Right ventricle myocardium inferior (tissue), 1 donor: ENCODE results near the gene PLPPR1. TPM values are rescaled to one million over a fixed set of nuclear protein-coding genes. Genes with fewer than 3 reads are reported as not detected.

Source experiments
- ATAC-seq: fragments of 200-7000 bp; cut with Tn5 transposase; one replicate; pipeline ENCODE4 v1.9.1; 2020; ENCODE audit warnings: mild to moderate bottlenecking, moderate library complexity
- DNase-seq: peaks from one replicate; pipeline ENCODE4 v3.0.0; 2021; ENCODE audit errors: missing footprints
- intact Hi-C: fragments of 100-400 bp; cut with DNase I; formaldehyde crosslinking; loops from one replicate; pipeline ENCODE4 v1.11.0; 2022
- long read RNA-seq: library from polyadenylated mRNA; unstranded; transcript quantifications from one replicate; pipeline ENCODE4 v2.0.0, GENCODE V29; 2021
- total RNA-seq: library from RNA; stranded (reverse); fragmentation: NEBNext Ultra II Directional; extraction: Animal tissue kit (Norgen Biotek cat#: 25700); gene quantifications from one replicate; pipeline ENCODE4 v1.2.1, GENCODE V29; 2021
- donor health status: DM: no; HTN: yes; CAD: no; lungs with severe emphysema.

The PLPPR1 gene
- total RNA-seq, result not detected
- long read RNA-seq, result 0 reads

DNA sequence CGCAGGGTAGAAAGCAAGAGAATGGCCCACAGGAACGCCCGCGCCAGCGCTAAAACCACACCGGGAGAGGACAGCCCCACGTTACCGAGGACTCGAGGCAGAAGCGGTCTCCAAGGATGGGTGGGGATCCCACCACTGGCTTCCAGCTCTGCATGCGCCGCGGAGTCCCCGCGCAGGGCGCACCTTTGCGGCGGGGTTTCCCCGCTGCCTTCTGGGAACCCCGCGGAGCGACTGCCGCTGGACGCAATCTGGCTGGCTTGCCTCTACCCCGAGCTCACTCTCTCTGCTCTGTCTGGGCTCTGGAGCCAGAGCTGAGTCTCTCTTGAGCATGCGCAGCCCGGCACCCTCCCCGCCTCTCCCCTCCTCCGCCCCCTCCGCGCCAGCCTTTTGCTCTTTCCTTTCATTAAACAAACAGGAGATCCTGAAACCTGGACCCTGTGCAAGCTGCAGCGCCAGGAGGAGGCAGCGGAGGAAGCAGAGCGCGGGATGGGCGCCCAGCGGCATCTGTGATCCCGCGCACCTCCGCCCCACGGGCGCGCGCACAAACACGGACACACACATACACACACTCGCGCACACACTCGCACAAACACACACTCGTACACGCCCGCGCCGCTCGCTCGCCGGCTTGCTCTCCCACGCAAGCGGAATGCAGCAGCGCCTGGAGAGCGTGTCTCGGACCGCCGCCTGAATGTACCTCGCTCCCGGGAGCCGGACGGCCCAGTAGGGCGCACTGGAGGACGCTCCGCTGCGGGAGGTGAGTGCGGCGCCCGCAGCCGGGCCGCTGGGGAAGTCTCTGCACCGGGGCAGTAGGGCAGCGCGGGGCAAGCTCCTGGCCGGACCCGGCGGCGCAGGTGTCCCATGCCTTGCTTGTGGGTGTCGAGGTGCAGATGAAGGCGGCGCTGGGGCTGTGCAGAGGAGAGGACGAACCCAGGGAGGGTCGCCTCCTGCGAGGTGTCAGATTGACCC, at the start of gene PLPPR1:
PLPPR1 (plus strand) TSS at position 382 of the 969 bp plus-strand sequence.
- ATAC-seq, result peak; percentile 59
- peak; percentile 49 for DNase-seq
- intact Hi-C loops, result no loop called here

DNA sequence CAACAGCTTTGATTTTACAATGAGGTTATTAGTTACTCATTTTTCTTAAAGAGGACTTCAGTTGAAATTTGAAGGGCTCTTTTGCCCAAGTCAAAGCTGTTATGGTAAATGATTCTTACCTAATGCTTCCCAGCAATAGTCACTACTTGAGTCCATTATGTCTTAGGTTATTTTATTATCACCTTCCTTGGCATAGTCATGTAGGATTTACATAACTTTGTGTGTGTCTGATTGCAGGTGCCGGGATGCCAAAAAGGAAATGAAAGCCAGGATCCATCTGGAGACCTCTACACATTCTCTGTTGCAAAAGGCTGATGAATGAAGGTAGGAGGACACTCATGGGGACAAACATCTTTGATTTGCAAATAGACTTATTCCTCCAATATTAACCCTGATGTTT, 38.8 kb upstream of the PLPPR1 start:
- ATAC-seq (no peak), DNase-seq (no peak)
- intact Hi-C loops, result no loop called here

DNA sequence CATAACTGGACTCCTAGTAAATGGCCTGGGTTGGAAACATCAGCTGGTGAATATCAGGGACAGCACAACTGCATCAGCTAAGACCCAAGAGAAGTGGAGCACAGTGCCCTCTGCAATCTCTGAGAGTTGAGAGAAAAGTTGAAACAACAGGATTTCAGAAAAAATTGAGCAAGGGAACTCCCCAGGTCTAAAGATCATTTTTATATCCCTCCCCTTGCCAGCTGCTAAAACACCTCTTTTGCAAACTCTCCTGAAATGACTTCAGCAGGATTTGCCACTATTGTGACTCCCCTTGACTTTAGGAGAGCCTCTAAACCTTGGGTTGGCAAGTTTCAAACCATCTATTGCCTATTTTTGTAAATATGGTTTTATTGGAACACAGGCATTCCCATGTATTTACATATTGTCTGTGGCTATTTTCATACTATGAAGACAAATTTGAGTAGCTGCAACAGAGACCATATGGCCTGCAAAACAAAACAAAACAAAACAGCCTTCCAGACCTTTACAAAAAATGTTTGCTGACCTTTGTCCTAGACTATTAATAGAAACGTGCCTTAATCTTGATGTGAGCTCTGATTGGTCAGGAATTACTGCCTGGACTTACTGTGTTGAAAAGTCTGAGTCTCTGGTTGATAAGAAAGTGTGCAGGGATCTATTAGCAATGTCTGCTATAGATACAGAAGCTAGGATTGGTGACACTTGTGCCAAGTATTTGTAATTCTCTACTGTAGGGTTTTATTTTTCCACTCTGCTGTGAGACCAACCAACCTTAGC, 37.7 kb upstream of the PLPPR1 start:
- ATAC-seq (no peak), DNase-seq (no peak)
- intact Hi-C loops, result no loop called here

DNA sequence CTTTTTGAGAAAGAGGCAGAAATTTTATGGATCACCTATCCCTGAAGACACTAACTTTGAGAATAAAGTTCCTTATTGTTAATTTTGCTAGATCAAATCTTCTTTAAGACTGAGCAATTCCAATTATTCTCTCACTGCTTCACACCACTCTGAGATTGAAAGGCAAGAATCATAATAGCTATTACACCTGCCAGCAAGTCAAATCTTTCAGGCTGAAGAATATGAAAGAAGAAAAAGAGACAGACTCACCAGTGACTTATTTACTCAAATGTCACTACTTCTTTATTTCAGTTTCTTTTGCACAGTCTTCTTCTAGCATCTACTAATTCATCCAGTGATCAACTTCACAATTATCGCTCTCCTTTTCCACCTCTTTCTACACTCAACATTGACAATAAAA, 35.9 kb upstream of the PLPPR1 start:
- no peak for ATAC-seq
- intact Hi-C loops, result no loop called here
- no peak for DNase-seq

DNA sequence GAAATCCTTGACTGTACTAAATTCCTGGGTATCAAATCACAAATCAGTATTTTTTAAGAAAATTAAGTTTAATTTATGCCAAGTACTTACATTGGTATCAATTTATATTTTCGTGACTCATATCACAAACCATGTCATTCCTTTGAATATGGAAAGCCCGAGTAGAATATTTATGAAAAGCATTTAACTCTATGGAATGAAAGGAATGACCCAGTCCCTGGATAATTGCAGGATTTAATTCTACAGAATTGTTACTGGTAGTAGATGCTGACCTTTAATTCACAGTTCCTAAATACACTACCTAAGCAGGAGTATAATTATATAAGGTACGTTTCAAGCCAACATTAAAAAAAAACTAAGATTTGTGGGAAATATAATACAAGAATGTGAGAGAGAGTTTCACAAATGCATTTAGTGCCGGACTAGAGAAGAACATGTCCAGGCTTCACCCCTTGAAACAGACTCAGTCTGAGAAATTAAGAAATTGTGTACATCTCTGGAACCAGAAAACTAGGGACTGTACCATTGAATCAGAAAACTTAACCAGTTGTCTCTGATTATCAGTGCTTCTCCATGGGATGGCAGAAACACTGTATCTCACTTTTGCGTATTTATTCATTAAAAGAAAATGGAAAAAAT, 28.5 kb upstream of the PLPPR1 start:
- DNase-seq (no peak), ATAC-seq (no peak)
- intact Hi-C loops, result no loop called here

DNA sequence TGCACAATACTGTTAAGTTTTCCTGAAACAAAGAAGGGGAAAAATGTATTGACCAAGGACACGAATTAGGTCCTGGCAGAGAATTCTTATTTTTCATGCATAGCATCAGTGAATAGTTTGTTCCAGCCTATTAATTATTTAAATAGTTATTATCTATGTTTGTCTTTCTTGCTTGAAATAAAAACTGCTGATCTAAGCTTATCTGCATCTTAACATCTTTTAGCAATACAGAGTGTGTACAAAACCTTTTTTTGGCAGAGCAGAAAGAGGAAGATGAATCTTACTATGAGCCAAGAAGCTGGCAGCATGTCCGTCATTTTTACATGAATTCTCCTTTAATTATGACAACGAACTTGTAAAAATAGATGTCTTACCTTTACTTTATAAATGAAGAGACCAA, 23.3 kb upstream of the PLPPR1 start:
- intact Hi-C loops, result no loop called here
- DNase-seq (no peak), ATAC-seq (no peak)

DNA sequence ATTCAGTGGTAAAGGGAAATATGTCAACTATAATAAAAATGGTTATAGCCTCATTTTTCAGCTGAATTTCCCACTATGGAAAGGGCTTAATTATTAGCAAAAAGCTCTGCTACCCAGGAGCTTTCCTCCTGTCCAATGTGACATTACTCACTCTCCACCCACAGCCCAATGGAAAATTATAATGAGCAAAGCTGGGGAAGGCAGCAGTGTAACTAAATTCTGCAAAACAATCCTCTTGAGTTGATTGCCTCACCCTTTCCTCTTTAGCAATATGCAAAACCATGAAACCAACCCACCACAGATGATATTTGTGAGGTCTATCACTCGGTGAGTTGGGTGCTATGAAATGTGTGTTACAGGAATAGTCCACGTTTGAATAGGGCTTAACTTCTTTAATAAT, 14.0 kb upstream of the PLPPR1 start:
- DNase-seq (no peak), ATAC-seq (no peak)
- intact Hi-C loops, result no loop called here

DNA sequence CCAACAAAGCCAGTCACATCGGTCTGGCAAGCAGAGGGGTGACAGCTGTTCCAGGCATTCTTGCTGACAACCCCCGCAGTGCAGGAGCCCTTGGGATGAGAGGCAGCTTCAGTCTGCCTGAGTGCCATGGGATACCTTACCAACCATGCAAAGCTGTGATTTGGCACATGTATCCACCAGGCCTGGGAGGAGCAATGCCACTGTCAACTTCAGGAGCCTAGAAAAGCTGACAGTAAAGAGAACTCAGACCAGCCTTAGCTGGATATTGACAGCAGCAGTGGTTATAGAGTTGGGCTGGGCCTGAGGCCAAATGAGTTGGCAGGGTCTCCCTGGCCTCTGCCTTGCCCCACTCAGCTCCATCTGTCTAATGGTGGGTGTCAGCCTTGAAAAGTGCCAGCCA, 10.1 kb upstream of the PLPPR1 start:
- ATAC-seq (no peak), DNase-seq (peak; percentile 50)

DNA sequence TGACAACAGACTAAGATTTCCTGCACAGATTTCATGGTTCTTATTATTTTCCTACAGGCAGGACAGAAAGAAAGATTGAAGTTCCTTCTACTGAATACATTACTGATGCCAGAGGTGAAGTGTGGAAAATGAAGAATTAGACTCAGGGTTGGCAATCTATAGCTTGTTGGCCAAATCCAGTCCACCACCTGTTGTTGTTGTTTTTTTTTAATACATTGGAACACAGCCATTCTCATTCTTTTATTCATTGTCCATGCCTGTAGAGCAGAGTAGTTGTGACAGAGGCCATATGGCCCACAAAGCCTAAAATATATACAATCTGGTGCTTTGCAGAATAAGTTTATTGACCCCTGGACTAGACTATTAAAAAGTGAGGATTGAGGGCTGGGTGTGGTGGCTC, 5.8 kb upstream of the PLPPR1 start:
- ATAC-seq (no peak), DNase-seq (no peak)
- intact Hi-C loops, result no loop called here

More for the DNA sequence above, 10.1 kb upstream of the PLPPR1 start:
- intact Hi-C loops, result no loop called here

DNA sequence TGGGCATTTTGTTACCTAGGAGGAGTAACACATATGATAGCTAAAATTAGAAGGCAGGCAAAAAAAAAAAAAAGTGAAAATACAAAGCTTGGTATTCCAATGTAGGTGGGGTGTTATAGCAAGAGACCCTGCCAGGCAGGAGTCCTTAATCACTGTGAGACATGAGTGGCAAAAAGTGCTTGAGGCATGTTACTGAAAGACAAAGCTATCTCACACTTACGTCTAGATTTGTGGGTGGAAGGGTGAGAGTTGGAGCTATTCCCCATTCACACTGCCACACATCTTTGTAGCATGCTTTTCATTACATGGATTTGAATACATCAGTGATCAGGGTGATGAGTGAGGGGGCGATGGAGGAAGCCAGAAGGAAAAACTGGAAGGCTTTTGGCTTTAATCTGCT, 2.6 kb upstream of the PLPPR1 start:
- ATAC-seq (no peak), DNase-seq (no peak)
- intact Hi-C loops, result no loop called here

DNA sequence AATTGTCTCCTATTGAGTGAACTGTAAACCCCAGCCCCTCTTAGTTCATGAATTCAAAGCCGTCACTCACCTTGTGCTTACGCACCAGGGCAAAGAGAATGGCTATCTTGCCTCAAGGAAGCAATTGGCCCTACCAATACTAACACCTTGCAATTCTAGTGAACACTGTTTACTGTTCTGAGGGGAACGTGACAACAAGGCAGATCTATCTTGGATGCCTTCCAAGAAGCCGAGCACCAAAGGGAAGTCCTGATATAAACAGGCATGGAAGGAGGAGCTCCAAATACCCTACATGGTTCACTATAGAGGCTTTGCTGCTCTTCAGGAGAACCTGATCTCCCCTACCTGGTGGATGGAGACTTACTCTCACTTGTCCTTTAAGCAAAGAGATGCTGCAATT, 1.7 kb upstream of the PLPPR1 start:
- ATAC-seq (no peak), DNase-seq (no peak)
- intact Hi-C loops, result no loop called here

DNA sequence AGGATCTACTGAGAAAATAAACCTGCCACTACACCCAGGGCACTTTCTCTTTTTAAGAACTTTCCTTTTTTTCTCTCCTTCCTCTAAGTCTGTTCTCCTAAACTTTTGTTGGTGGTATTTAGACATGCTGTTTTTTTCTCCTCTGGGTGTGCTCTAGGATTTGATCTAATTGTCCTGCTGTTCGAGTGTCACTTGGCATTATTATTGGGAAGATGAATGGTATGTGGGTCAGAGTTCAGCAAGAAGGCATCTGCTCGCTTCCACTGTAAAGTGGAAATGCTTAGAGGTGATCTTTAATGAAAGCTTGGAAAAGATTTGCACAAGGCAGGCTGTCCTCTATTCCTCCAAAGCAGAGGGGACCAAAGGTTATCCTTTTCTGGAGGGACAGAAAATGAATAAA, 1.3 kb upstream of the PLPPR1 start:
- DNase-seq (no peak), ATAC-seq (no peak)
- intact Hi-C loops, result no loop called here

DNA sequence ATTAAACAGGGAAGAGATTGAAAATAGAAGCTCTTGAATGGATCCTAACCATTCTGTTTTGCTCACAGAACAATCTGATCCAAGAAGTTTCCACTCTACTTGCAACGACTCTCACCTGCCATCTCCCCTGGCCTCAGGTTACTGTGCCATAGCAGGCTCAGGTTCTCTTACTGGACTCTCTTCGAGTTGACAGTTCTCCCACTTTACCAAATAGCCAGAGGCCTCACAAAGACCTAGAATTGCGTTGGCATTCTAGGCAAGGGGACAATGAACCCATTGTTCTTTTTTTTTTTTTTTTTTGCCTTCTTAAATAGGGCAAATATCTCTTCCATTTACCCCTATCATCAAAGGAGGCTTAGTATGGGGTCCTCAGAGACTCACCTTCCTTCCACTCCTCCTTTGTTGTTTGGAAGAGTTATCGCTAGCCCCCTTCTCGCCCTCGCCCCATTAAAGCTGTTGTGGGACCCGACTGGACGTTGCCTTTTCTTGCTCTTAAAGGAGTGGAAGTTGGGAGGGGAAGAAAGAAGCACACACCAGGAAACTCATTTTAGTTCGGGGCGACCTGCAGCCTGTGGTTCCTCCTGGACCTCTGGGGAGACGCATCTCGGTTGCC, 688 bp upstream of the PLPPR1 start:
- ATAC-seq (no peak), DNase-seq (peak; percentile 22)
- intact Hi-C loops, result no loop called here

DNA sequence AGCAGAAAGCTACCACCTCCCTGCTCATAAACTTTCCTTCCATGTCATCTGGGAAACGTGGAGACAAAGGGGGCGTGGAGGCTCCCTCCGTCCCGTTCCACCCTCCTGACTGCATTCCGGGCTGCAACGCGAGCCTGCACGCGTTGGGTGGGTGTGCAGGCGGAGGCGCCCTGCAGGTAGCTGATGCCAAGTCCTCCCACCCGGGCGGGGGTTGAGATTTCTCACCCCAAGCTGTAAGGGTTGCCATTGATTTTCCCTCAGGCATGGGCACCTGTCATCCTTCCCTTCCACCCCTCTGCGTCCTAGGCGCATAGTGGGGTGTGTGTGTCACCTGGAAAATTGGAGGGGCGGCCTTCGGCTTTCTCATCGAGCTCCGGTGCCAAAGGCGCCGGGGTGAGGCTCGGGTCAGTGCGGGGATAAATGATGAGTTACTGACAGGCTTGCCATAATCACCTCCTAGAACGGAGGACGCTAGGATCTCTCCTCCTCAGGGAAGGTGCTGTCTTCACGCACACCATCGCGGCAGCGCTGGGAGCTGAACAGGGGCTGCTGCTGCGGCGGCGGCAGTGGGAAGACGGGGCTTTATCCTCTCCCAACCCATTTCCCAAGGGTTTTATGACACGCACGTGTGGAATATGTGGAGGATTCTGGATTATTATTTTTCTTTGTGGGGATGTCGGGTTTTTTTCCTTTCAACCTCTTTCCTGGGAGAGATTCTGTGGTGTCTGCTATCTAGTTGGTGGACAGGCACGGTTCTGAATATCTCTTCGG, 973 bp downstream of the PLPPR1 start:
- ATAC-seq (no peak), DNase-seq (peak; percentile 63)
- intact Hi-C loops, result no loop called here

DNA sequence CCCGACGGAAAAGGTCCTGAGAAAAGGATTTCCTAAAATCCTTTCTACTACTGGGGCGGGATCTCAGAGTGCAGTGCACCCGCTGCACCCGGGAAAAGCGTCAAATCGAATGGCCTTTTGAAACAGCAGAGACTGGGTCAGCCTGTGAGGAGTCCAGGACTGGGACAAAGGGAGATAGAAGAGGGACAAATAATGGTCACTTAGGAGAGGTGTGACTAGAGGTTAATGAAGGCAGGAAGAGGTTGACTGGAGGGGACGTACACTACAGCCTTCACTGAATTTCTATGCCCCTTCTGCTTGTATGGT, 1.5 kb downstream of the PLPPR1 start:
- intact Hi-C loops, result no loop called here
- no peak for ATAC-seq
- no peak for DNase-seq

DNA sequence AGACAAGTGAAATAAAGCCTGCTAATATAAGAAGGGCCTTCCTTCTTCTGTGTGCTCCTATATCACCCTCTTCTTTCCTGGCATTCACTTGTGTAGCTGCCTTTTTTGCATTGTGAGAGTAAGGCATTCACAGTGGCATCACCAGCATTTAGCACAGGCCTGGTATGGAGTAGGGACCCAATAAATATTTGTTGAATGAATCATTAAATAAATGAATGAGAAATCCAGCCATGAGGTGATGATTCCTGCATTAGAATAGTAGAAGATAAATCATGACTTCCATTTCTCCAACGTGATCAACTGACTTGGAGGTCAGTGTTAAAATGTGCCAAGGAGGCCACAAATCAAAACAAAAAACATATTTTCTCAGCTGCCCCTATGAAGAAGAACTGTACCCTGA, 3.9 kb downstream of the PLPPR1 start:
- no peak for ATAC-seq
- DNase-seq, result no peak
- intact Hi-C loops, result no loop called here

DNA sequence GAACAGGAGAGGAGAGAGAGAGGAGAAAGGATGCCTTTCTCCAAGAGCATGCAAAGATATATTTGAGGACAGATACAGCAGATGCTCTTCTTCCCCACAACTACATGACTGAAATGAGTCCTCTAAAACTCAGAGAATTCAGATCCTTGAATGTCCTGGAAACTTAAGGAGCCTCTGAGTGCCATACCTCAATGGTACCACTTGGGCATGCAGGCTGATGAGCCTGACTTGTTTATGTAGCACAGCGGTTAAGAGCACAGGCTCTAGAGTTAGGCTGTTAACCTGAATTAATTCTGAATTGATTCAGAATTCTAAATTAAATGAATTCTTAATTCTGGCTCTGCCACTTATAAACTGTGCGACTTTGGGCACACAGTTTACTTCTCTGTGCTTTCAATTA, 5.7 kb downstream of the PLPPR1 start:
- intact Hi-C loops, result no loop called here
- DNase-seq (no peak), ATAC-seq (no peak)

DNA sequence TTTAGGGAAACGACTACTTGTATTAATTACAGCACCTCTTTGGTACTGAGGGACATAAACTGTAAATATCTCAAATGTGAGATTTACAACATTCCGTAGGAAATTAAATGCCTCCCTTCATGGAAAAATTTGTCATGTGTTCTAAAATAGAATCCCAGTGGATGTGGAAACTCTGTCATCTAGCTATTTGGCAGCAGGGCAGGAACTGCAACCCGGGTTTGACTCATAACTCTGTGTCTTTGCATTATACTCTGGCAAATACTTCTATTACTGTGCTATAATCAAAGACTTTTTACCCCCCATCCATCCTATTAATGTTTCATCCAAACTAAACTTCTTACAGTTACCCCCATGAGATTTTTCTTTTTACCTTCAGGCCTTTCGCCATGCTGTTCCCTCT, 6.6 kb downstream of the PLPPR1 start:
- intact Hi-C loops, result no loop called here
- DNase-seq (no peak), ATAC-seq (no peak)

DNA sequence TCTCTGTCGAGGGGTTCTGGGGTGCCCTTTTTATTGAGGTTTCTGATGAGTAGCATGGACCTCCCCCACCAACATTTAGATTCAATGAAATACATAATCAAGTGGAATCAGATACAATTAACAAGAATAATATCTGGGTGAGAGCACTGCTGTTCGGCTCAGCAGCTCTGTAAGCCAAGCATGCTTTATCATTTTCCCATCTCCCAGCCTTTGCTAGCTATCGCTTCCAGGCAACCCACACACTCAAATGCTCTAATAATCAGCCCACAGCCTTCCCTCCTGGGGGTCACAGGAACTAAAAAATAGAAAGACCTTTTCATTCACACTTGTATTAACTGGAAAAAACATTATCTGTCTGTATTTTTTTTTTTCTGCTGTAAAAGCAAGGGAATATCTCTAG, 8.9 kb downstream of the PLPPR1 start:
- intact Hi-C loops, result no loop called here
- no peak for ATAC-seq
- no peak for DNase-seq
